IMR-90 (cell line): ENCODE results near the gene TMEM179. TPM values are rescaled to one million over a fixed set of nuclear protein-coding genes. Genes with fewer than 3 reads are reported as not detected.

Source experiments
- ATAC-seq: fragments of 200-7000 bp; cut with Tn5 transposase; 2 replicates; pipeline ENCODE4 v1.9.1; 2020; ENCODE audit warnings: low read depth, mild to moderate bottlenecking, moderate library complexity
- BruUV-seq: library from RNA; stranded (reverse); fragments of 400-500 nt; replicated peaks from 2 replicates; lab custom pipeline; 2021; lab: Mats Ljungman, UMichigan
- CTCF ChIA-PET: fragments of 300-600 bp; formaldehyde crosslinking; extraction: SDS; loops from one replicate; lab custom pipeline; 2021; ENCODE audit warnings: antibody characterized with exemption; lab: Yijun Ruan, JAX
- POLR2A ChIA-PET: fragments of 300-600 bp; sonication (Branson Sonifier 250); formaldehyde crosslinking; loops from one replicate; lab custom pipeline; 2022; ENCODE audit warnings: antibody characterized with exemption; ENCODE audit not compliant: unreplicated experiment; lab: Charles Lee
- DNase-seq: peaks from one replicate; pipeline ENCODE4 v3.0.0; 2013
- H2AFZ ChIP-seq: replicated peaks from 2 replicates; pipeline ENCODE3; 2013; ENCODE audit warnings: low read length, mild to moderate bottlenecking; ENCODE audit not compliant: poor library complexity
- H2AK5ac ChIP-seq: 2 replicates; pipeline ENCODE4 v1.6.1; 2013; ENCODE audit warnings: low read depth, low read length, inconsistent platforms
- H2AK9ac ChIP-seq: replicated peaks from 2 replicates; pipeline ENCODE3; 2013; ENCODE audit warnings: mild to moderate bottlenecking, low read depth, low read length, moderate library complexity; ENCODE audit not compliant: poor library complexity
- H2BK120ac ChIP-seq: 2 replicates; pipeline ENCODE4 v1.6.1; 2013; ENCODE audit warnings: low read depth, low read length, inconsistent platforms
- H2BK15ac ChIP-seq: 3 replicates; pipeline ENCODE4 v1.6.1; 2013; ENCODE audit warnings: low read depth, low read length, inconsistent platforms
- H2BK20ac ChIP-seq: 2 replicates; pipeline ENCODE4 v1.6.1; 2013; ENCODE audit warnings: low read depth, mild to moderate bottlenecking, inconsistent platforms, low read length, moderate library complexity
- H2BK5ac ChIP-seq: 2 replicates; pipeline ENCODE4 v1.6.1; 2013; ENCODE audit warnings: mild to moderate bottlenecking, low read depth, low read length, inconsistent platforms; ENCODE audit not compliant: poor library complexity, severe bottlenecking
- H3K14ac ChIP-seq: replicated peaks from 2 replicates; pipeline ENCODE4 v1.6.1; 2013; ENCODE audit warnings: low read depth, low read length, inconsistent platforms
- H3K18ac ChIP-seq: 2 replicates; pipeline ENCODE4 v1.6.1; 2013; ENCODE audit warnings: low read depth, low read length, control low read depth
- H3K23ac ChIP-seq: 2 replicates; pipeline ENCODE4 v1.6.1; 2013; ENCODE audit warnings: low read depth, low read length, inconsistent platforms
- H3K27ac ChIP-seq: 2 replicates; pipeline ENCODE4 v1.5.1; 2013; ENCODE audit warnings: mild to moderate bottlenecking, control low read depth, low read length; ENCODE audit not compliant: insufficient read depth
- H3K27me3 ChIP-seq: 2 replicates; pipeline ENCODE4 v1.6.1; 2013; ENCODE audit warnings: low read length; ENCODE audit not compliant: control insufficient read depth, insufficient read depth
- H3K36me3 ChIP-seq: 2 replicates; pipeline ENCODE4 v1.6.1; 2013; ENCODE audit warnings: low read length, mixed read lengths; ENCODE audit not compliant: control insufficient read depth, insufficient read depth
- H3K4ac ChIP-seq: 2 replicates; pipeline ENCODE4 v1.6.1; 2013; ENCODE audit warnings: low read depth, low read length, inconsistent platforms
- H3K4me1 ChIP-seq: 2 replicates; pipeline ENCODE4 v1.6.1; 2013; ENCODE audit warnings: low read length, mixed read lengths; ENCODE audit not compliant: control insufficient read depth, insufficient read depth
- H3K4me2 ChIP-seq: 2 replicates; pipeline ENCODE4 v1.6.1; 2013; ENCODE audit warnings: low read depth, mild to moderate bottlenecking, control low read depth, low read length, moderate library complexity
- H3K4me3 ChIP-seq: 2 replicates; pipeline ENCODE4 v1.5.1; 2013; ENCODE audit warnings: low read depth, mild to moderate bottlenecking, control low read depth, low read length, moderate library complexity; ENCODE audit not compliant: insufficient read depth
- H3K56ac ChIP-seq: 2 replicates; pipeline ENCODE4 v1.6.1; 2013; ENCODE audit warnings: low read length, inconsistent platforms; ENCODE audit not compliant: insufficient read depth; ENCODE audit errors: extremely low read depth
- H3K79me1 ChIP-seq, 2 experiments: 2 replicates each; pipeline ENCODE4 v1.6.1; 2013; ENCODE audit warnings: low read length in 2 of 2, inconsistent platforms in 1 of 2, low read depth in 1 of 2
- H3K9ac ChIP-seq: 2 replicates; pipeline ENCODE4 v1.6.1; 2013; ENCODE audit warnings: low read depth, low read length, control low read depth
- H3K9me1 ChIP-seq: 2 replicates; pipeline ENCODE4 v1.6.1; 2013; ENCODE audit warnings: low read length, inconsistent platforms; ENCODE audit not compliant: insufficient read depth
- H3K9me3 ChIP-seq: 2 replicates; pipeline ENCODE4 v1.6.1; 2013; ENCODE audit warnings: low read length; ENCODE audit not compliant: control insufficient read depth, insufficient read depth
- H4K20me1 ChIP-seq: 2 replicates; pipeline ENCODE4 v1.6.1; 2013; ENCODE audit warnings: low read length, inconsistent platforms; ENCODE audit not compliant: insufficient read depth
- H4K5ac ChIP-seq: 2 replicates; pipeline ENCODE4 v1.6.1; 2013; ENCODE audit warnings: mild to moderate bottlenecking, low read depth, low read length, control low read depth
- H4K8ac ChIP-seq, 2 experiments: 2 replicates each; pipeline ENCODE4 v1.6.1; 2013; ENCODE audit warnings: low read depth in 2 of 2, low read length in 2 of 2, control low read depth in 1 of 2, inconsistent platforms in 1 of 2
- H4K91ac ChIP-seq: 2 replicates; pipeline ENCODE4 v1.6.1; 2013; ENCODE audit warnings: low read depth, low read length, inconsistent platforms; ENCODE audit not compliant: insufficient read depth
- BHLHE40 ChIP-seq: fragments of 150-350 bp; IDR thresholded peaks from 2 replicates; pipeline ENCODE4 v1.6.1; 2016; ENCODE audit warnings: mild to moderate bottlenecking, low read depth, low read length
- CEBPB ChIP-seq: IDR thresholded peaks from 2 replicates; pipeline ENCODE4 v1.6.1; 2012; ENCODE audit warnings: low read depth, low read length, improper control_type of control experiment
- FOS ChIP-seq: fragments of 150-350 bp; IDR thresholded peaks from 2 replicates; pipeline ENCODE4 v1.6.1; 2016; ENCODE audit warnings: low read depth, low read length
- MAFK ChIP-seq: IDR thresholded peaks from 2 replicates; pipeline ENCODE4 v1.6.1; 2012; ENCODE audit warnings: low read depth, low read length, improper control_type of control experiment
- MAZ ChIP-seq: IDR thresholded peaks from 2 replicates; pipeline ENCODE4 v1.6.1; 2012; ENCODE audit warnings: low read depth, mild to moderate bottlenecking, low read length, improper control_type of control experiment, moderate library complexity, borderline replicate concordance
- MXI1 ChIP-seq: IDR thresholded peaks from 2 replicates; pipeline ENCODE4 v1.6.1; 2012; ENCODE audit warnings: low read depth, mild to moderate bottlenecking, low read length, moderate library complexity, borderline replicate concordance
- NFE2L2 ChIP-seq: fragments of 150-350 bp; IDR thresholded peaks from 2 replicates; pipeline ENCODE4 v1.6.1; 2016; ENCODE audit warnings: low read depth, mild to moderate bottlenecking, low read length
- POLR2A ChIP-seq: IDR thresholded peaks from 2 replicates; pipeline ENCODE4 v1.6.1; 2012; ENCODE audit warnings: mild to moderate bottlenecking, low read depth, low read length
- RAD21 ChIP-seq: IDR thresholded peaks from 2 replicates; pipeline ENCODE4 v1.6.1; 2012; ENCODE audit warnings: low read length, improper control_type of control experiment
- RCOR1 ChIP-seq: IDR thresholded peaks from 2 replicates; pipeline ENCODE4 v1.6.1; 2012; ENCODE audit warnings: mild to moderate bottlenecking, low read length, improper control_type of control experiment; ENCODE audit not compliant: insufficient replicate concordance
- RFX5 ChIP-seq: IDR thresholded peaks from 2 replicates; pipeline ENCODE4 v1.8.0; 2012; ENCODE audit warnings: low read depth, mild to moderate bottlenecking, low read length, moderate library complexity
- SMC3 ChIP-seq: fragments of 150-350 bp; IDR thresholded peaks from 2 replicates; pipeline ENCODE4 v1.6.1; 2016; ENCODE audit warnings: low read depth, mild to moderate bottlenecking, antibody characterized with exemption, low read length, moderate library complexity
- WGBS, 2 experiments: methylation state at CpG; one replicate each; pipeline versions ENCODE4 v1.1.5 to v1.1.7; 2013; ENCODE audit warnings: missing lambda C conversion rate in 2 of 2; ENCODE audit not compliant: insufficient read length in 1 of 2; ENCODE audit errors: extremely low coverage in 2 of 2; 5-methylcytosine and 5-hydroxymethylcytosine counted together
- dilution Hi-C: fragments of 300-500 bp; cut with HindIII; formaldehyde crosslinking; loops from one replicate; pipeline ENCODE4 v1.14.3; 2018; ENCODE audit warnings: low sequenced_read_pairs; ENCODE audit not compliant: unreplicated experiment
- in situ Hi-C: fragments of 300-500 bp; cut with MboI; formaldehyde crosslinking; loops from 3 replicates; pipeline ENCODE4 v1.14.3; 2019; ENCODE audit warnings: low sequenced_read_pairs, inconsistent platforms, mixed read lengths
- intact Hi-C: fragments of 100-400 bp; cut with micrococcal nuclease; formaldehyde crosslinking; loops from 2 replicates; pipeline ENCODE4 v1.10.0; 2022
- polyA plus RNA-seq, 3 experiments: library from polyadenylated mRNA; depleted of rRNA; stranded (reverse); fragments of >200 nt; gene quantifications; 2 replicates each; pipeline ENCODE4 v1.2.3, GENCODE V29; 2012; ENCODE audit warnings: low replicate concordance in 1 of 3
- total RNA-seq: library from RNA; depleted of rRNA; stranded (reverse); fragments of >200 nt; gene quantifications from 2 replicates; pipeline ENCODE4 v1.2.3, GENCODE V29; 2012
- TF ChIP-seq, protein P1 (sequence below): fragments of 150-350 bp; IDR thresholded peaks from 2 replicates; pipeline ENCODE4 v1.6.1; 2016; ENCODE audit warnings: low read depth, mild to moderate bottlenecking, low read length, moderate library complexity, borderline replicate concordance
- TF ChIP-seq, protein P2 (sequence below): fragments of 150-350 bp; IDR thresholded peaks from 2 replicates; pipeline ENCODE4 v1.6.1; 2017; ENCODE audit warnings: mild to moderate bottlenecking, antibody characterized with exemption, low read length, low read depth
- TF ChIP-seq, protein P3 (sequence below): conservative IDR thresholded peaks from 2 replicates; pipeline ENCODE4 v1.5.1; 2012; ENCODE audit warnings: mild to moderate bottlenecking, low read depth, low read length, improper control_type of control experiment

Gene TMEM179
- total and polyA plus RNA-seq, 2 of the 4 experiments (the other 2 are of a cell fraction): not detected

DNA sequence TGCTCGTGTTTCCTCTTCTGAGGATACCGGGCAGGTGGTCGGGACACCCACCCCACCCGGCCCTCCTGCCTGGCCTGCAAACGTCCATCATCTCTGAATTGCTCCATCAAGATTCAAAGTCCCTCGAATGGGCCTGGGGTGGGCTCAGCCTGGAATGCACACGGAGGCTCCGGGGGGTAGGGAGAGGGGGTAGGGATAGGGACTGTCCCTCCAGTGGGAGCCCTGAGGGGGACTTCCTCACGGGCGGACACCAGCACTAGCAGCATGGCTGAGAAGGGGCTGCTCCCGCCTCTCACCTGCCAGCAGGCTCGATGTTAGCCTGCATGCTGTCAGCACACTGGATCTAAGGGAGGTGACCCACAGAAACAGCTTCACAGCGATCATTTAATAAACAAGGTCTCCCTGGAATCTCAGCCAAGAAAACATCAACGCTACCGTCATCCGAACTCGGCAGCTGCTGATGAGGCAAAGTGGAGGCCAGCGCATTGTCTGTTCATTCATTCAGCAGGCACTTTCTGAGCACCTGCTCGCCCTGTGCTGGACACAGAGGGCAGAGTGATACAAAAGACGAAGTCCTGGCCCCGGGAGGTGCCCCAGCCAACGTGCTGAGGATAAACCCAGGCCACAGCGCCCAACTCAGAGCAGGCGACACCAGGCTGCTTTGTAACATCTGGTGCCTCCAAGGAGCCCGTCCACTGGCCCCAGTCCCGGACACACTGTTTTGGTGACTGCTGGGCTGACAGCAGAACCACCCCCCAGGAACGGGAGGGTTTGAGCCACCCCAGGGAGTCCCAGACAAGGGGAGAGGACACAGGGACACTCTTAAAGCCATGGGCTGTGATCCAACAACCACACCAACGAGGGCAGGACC, 6.3 kb downstream of the TMEM179 start:
- Histone ChIP-seq H4K20me1 (no peaks in the 10 kb centered on the region), H4K8ac (no peak overlapping the region), H2BK120ac (no peak overlapping the region), H3K23ac (no peak overlapping the region), H3K9ac (no peak overlapping the region), H3K18ac (no peak overlapping the region), H3K4ac (no peak overlapping the region), H3K36me3 (no peaks in the 10 kb centered on the region), H3K9me3 (no peaks in the 10 kb centered on the region), H3K9me1 (no peaks in the 10 kb centered on the region), H3K27me3 (peaks cover 9% of the 10 kb centered on the region; the same call in 1 of the 2 replicates), H3K4me1 (no peaks in the 10 kb centered on the region), H4K91ac (no peak overlapping the region), H3K14ac (no peak overlapping the region), H4K5ac (no peak overlapping the region), H2BK5ac (no peak overlapping the region), H2AK5ac (no peak overlapping the region), H3K56ac (no peak overlapping the region), H3K79me1 (no peaks in the 10 kb centered on the region), H2AK9ac (no peak overlapping the region), H2BK15ac (no peak overlapping the region), H3K27ac (no peak overlapping the region), H2BK20ac (no peak overlapping the region), H3K4me3 (no peak overlapping the region), H3K4me2 (no peak overlapping the region), H2AFZ (no peak overlapping the region)
- intact Hi-C loops: no loop called here
- BruUV-seq: no TSS peak
- ChIA-PET POLR2A (interaction anchor here (0.6 kb wide), 1 partner anchor 470 kb away, joined by 8 read pairs; no protein-coding TSS in a partner anchor), CTCF (no interaction called here)
- in situ Hi-C loops: no loop called here
- DNase-seq (no peak), ATAC-seq (no peak)
- WGBS, 2 experiments: 17% methylated on average over 14 of the region's 28 CpGs; no CpG with 5 or more reads in 1 of the 2 experiments
- TF ChIP-seq RAD21 (no peak), CEBPB (no peak), POLR2A (no peak), FOS (no peak), MAZ (no peak), MAFK (no peak), NFE2L2 (no peak), RCOR1 (no peak), BHLHE40 (no peak), SMC3 (no peak), MXI1 (no peak), RFX5 (no peak)
- TF ChIP-seq, protein P1, sequence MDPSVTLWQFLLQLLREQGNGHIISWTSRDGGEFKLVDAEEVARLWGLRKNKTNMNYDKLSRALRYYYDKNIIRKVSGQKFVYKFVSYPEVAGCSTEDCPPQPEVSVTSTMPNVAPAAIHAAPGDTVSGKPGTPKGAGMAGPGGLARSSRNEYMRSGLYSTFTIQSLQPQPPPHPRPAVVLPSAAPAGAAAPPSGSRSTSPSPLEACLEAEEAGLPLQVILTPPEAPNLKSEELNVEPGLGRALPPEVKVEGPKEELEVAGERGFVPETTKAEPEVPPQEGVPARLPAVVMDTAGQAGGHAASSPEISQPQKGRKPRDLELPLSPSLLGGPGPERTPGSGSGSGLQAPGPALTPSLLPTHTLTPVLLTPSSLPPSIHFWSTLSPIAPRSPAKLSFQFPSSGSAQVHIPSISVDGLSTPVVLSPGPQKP: no peak
- TF ChIP-seq, protein P2, sequence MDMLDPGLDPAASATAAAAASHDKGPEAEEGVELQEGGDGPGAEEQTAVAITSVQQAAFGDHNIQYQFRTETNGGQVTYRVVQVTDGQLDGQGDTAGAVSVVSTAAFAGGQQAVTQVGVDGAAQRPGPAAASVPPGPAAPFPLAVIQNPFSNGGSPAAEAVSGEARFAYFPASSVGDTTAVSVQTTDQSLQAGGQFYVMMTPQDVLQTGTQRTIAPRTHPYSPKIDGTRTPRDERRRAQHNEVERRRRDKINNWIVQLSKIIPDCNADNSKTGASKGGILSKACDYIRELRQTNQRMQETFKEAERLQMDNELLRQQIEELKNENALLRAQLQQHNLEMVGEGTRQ: no peak
- TF ChIP-seq, protein P3, sequence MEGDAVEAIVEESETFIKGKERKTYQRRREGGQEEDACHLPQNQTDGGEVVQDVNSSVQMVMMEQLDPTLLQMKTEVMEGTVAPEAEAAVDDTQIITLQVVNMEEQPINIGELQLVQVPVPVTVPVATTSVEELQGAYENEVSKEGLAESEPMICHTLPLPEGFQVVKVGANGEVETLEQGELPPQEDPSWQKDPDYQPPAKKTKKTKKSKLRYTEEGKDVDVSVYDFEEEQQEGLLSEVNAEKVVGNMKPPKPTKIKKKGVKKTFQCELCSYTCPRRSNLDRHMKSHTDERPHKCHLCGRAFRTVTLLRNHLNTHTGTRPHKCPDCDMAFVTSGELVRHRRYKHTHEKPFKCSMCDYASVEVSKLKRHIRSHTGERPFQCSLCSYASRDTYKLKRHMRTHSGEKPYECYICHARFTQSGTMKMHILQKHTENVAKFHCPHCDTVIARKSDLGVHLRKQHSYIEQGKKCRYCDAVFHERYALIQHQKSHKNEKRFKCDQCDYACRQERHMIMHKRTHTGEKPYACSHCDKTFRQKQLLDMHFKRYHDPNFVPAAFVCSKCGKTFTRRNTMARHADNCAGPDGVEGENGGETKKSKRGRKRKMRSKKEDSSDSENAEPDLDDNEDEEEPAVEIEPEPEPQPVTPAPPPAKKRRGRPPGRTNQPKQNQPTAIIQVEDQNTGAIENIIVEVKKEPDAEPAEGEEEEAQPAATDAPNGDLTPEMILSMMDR: no peak
- dilution Hi-C loops: no loop called here
